HG02938 (cell line): ENCODE results near the gene PTPRN2.

Experiments used
- ATAC-seq: cut with Tn5 transposase; IDR thresholded peaks from one replicate; pipeline ENCODE4 v1.9.1; 2021; ENCODE audit warnings: mild to moderate bottlenecking, moderate library complexity; ENCODE audit not compliant: unreplicated experiment

PTPRN2 gene

GRCh38 chr7:158247758-158248487, 339.7 kb downstream of the PTPRN2 start:
- no peak for ATAC-seq

GRCh38 chr7:158246960-158247673, 340.5 kb downstream of the PTPRN2 start:
- no peak for ATAC-seq

DNA sequence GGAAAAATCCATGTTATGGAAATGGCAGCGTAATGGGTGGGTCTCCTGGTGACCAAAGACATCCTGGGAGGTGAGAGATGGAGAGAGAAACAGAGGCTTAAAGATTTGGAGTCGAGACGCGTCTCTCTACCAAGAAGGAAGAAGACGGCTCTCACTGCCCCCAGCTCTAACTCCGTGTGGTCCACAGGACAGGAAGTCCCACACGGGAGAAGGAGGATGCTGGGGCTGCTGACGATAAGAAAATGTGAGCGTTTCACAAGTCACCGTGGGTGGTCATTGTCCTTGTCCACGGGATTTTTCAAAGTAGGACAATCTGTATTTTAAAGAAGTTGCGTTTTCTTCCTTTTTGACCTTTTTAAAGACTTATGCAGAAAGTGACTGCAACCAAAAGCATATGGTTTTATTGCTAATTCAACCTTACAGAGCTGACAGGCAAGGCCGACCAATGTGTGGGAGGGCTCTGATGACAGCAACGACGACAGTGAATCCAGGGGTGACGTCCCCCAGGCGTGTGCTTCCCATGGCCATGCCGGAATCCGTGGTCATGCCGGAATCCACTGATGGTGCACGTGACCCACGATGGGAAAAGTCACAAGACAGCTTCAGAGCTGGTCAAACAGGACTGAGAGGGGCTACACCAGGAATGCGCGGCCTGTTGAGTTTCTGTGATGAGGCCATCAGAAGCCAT, 341.2 kb downstream of the PTPRN2 start:
- ATAC-seq: no peak

GRCh38 chr7:158245724-158246041, 341.9 kb downstream of the PTPRN2 start:
- ATAC-seq: no peak

GRCh38 chr7:158244873-158245723, 342.5 kb downstream of the PTPRN2 start:
- ATAC-seq: no peak

- ATAC-seq: no peak
Measured at GRCh38 chr7:158244430-158244829, 343.2 kb downstream of the PTPRN2 start.

DNA sequence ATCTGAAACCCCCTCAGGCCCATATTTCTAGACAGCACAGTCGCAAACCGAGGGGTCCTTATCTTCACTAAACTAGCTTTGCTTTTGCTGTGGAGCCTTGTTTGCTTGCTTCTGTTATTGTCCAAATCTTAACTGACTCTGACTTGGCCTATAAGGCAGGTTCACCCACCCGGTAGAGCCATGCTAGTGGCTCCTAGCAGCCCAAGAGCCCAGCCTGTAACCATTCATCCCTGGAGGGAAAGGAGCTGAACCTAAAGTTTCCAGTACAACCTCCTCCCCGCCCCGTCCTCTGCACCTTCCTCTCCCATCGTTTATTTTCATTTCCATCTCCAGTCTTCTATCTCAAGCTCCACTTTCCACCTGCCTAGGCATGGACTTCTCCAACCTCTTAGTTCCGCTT, 345.7 kb downstream of the PTPRN2 start:
- ATAC-seq: no peak

- no peak for ATAC-seq
Measured at GRCh38 chr7:158240801-158241200, 346.8 kb downstream of the PTPRN2 start.

- no peak for ATAC-seq
Measured at GRCh38 chr7:158239290-158239981, 348.2 kb downstream of the PTPRN2 start.

- ATAC-seq: no peak
Measured at GRCh38 chr7:158238616-158239289, 348.9 kb downstream of the PTPRN2 start.

DNA sequence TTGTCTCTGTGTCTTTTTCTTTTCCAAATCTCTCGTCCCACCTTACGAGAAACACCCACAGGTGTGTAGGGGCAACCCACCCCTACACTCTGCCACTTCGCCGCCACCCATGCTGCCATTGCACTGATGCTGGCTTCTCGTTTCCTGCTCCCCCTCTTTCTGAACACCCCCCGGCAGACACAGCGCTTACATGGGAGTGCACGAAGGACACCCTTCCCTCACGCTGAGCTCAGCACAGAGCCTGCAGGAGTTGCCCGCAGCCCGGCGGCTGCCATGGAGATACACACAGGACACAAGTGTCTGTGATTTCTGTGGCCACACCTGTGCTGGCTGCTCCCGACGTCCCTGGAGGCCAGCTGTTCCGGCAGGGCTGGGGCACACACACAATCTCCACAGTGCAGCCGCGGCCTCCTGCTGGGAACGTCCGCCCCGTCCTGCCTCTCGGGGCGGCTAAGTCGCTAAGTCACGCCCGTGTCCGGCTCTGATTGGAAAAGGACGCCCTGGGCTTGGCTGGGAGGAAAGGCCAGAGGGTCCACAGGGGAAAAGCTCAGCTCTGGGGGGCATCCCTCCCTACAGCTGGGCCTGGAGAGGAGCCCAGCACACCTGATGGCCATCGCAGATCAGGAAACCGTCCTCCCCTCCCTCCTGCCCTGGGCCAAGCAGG, 349.8 kb downstream of the PTPRN2 start:
- no peak for ATAC-seq

- no peak for ATAC-seq
Measured at GRCh38 chr7:158236400-158236799, 351.2 kb downstream of the PTPRN2 start.

DNA sequence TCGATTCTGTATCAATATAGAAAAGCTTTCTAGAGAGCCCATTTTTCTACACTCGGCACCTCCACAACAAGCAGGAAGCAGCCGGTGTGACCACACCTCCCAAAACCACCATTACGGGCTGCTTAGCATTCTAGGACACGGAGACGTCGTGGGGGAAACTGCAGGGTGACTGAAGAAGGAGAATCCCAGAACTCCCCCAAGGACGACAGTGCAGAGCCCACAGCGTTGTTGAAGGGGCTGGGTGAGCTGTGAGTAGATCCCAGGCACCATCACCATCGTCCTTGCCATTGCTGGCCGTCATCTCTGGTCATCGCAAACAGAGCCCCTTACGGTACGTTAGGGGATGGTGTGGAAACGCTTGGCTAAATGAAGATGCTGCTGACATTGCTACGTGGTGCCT, 351.8 kb downstream of the PTPRN2 start:
- no peak for ATAC-seq

DNA sequence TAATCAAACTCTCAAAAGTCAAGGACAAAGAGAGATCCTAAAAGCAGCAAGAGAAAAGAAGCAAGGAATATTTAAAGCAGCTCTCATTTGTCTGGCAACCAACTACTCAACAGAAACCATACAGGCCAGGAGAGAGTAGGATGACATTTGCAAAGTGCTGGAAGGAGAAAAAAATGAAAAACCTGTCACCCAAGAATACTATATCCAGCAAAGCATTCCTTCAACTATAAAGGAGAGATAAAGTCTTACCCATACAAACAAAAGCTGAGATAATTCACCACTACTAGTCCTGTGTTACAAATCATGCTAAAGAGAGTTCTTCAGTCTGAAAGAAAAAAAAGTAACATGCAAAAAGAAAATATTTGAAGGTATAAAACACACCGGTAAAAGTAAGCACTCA, 357.7 kb downstream of the PTPRN2 start:
- ATAC-seq: no peak

DNA sequence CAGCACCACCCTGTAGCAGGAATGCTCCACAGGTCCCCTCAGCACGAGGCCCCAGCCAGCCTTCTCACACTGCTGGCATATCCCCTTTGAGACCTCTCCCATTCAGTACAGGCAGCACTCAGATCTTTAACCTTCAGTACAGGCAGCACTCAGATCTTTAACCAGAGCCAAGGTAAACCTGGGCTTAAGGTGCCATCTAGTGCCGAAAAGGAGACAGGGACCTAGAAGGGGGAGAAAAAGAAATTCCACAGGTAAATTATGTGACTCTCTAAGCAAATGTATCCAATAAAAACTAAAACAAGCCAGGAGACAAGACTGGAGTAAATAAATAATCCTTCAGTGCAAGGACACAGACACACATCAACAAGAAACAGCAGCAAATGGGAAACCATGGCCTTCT, 358.6 kb downstream of the PTPRN2 start:
- no peak for ATAC-seq

DNA sequence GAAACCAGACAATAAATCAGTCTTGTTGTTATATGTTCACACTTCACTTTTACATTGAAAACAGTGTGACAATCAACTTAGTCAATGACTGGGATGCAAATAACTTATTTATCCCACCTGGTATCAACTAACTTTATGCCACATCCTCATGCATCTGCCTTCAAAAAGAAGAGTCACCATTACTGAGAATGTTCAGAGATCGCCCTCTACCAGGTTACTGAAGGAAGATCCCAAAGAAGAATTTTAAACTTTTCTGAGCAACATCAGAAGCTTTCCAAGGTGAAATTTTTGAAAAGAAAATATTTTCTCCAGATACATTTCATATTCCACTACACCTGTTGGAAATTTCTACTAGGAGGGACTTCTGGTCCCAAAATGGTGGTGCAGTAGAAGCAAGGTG, 359.5 kb downstream of the PTPRN2 start:
- ATAC-seq: no peak

DNA sequence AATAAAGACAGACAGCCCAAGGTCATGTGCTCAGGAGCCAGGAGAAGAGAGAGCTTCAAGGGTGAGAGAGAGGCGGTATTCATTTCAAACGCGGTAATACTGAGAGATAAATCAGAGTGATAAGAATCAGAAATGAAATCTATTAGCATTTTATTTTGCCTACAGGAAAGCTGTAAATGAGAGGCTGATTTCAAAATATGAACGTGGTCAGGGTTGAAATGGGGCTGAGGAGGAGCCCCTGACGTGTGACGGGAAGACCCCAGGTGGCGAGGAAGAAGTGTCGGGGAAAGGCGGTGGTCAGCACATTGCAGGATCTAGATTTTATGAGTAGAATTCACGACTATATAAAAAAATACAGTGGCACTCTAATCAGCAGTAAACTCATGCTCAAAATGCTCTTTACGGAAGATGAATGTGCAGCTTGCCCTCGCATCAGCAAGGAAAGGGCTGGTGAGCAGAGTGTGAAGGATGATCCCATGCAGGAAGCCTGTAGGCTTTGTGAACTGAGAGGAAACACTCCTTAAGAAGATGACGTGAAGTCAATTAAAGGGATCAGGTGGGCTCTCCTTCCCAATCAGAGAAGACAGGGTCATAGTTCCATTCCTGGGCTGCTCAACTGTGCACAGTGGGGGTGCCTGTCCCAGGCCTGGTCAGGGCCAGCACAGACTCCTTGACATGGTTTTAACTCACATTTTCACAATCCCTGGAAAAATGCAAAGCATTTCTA, 360.2 kb downstream of the PTPRN2 start:
- no peak for ATAC-seq

DNA sequence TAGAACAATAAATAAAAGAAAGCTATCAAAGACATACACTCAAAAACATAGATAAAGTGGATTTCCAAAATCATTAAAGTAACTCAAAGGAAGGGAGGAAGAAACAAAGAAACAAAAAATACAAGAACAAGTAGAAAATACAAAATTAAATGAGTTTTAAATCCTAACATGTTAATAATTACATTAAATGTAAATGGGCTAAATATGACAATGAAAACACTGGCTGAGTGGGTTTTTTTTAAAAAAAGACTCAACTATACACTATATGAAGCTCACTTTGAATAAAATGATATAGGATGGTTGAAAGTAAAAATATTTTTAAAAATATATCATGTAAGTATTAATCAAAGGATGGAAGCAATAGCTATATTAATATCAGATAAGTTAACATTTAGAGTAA, 371.4 kb downstream of the PTPRN2 start:
- ATAC-seq: no peak

- no peak for ATAC-seq
Measured at GRCh38 chr7:158209435-158209834, 378.2 kb downstream of the PTPRN2 start.
